Femur (tissue), 1 donor: ENCODE data around the gene ZNF362.
"Not testable (repeated sequence)": the region's sequence is repeated elsewhere in the genome, so short reads cannot be mapped to it uniquely, and the experiment has no call there.

Experiments used
- DNase-seq: peaks from one replicate; pipeline ENCODE4 v3.0.0-alpha.2; 2017

ZNF362 gene

GRCh38 chr1:33288976-33289857 is 32.9 kb downstream of the ZNF362 start:
- DNase-seq, result no peak

GRCh38 chr1:33289858-33290154 is 33.5 kb downstream of the ZNF362 start:
- DNase-seq, result no peak

DNA sequence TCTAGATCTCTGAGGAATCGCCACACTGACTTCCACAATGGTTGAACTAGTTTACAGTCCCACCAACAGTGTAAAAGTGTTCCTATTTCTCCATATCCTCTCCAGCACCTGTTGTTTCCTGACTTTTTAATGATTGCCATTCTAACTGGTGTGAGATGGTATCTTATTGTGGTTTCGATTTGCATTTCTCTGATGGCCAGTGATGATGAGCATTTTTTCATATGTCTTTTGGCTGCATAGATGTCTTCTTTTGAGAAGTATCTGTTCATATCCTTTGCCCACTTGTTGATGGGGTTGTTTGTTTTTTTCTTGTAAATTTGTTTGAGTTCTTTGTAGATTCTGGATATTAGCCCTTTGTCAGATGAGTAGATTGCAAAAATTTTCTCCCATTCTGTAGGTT is 34.3 kb downstream of the ZNF362 start:
- DNase-seq, result not testable (repeated sequence)

DNA sequence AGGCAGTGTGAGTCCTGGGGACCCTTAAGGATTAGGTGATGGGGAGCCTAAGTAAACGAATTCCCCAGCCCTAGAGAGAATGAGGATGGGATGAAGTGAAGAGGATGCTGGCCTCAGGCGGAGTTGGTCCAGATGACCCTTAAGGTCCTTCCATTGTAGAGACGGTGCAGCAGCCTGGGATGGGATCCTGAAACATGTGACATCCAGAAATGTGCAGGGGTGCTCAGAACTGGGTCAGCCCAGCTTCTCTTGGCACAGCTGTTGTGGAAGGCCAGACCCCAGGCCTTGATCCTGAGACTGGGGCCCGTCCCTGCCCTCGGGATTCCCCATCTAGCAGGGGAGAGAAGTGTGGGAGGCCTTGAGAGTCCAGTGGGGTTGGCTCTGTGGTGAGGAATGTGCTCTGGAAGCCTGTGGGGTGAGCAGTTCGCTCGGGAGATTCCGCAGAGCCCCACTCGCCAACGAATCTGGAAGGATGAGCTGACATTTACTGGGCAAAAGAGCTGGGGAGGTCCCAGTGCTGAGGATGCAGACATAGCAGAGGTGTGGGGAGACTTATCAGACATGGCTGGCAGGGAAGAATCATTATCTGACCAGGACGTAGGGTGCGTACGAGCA is 36.5 kb downstream of the ZNF362 start:
- DNase-seq, result no peak

DNA sequence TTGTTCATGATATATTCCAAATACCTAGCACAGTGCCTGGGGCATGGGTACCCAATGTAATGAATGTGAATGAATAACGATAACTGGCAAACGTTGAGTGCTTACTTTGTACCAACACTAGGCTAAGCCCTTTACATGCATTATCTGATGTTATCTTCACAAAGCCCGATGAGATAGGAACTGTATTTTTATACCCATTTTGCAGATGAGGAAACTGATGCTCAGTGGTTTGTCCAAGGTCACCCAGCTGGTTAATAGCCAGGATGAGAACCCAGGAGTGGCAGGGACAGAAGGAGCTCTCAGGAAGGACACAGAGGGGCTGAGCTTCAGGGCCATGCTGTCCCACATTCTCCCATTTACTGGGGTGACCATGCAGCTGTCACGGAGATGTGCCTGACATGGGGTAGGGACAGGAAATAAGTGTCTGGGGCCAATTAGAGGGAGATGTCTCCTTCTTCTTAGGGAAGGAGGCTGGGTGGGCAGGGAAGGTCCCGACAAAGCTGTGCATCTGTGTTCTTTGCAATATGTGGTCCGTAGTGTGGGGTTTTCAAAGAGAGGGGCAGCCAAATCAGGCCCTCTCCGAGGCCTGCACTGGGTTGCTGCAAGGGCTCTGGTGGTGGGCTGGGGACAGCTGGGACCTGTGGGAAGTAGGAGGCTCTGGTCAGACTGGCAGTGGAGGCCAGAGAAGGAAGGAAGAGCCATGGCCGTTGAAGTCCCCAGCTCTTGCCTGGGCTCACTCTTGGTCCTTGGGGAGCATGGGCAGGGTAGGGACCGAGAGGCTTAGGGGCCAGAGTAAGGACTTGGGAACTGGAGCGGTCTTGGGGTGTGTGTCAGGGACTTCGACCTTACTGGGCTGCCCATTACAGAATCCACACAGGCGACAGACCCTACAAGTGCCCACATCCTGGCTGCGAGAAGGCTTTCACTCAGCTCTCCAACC is 38.0 kb downstream of the ZNF362 start:
- DNase-seq, result no peak

- DNase-seq, result no peak
Observed at GRCh38 chr1:33295023-33295422, 38.7 kb downstream of the ZNF362 start.

DNA sequence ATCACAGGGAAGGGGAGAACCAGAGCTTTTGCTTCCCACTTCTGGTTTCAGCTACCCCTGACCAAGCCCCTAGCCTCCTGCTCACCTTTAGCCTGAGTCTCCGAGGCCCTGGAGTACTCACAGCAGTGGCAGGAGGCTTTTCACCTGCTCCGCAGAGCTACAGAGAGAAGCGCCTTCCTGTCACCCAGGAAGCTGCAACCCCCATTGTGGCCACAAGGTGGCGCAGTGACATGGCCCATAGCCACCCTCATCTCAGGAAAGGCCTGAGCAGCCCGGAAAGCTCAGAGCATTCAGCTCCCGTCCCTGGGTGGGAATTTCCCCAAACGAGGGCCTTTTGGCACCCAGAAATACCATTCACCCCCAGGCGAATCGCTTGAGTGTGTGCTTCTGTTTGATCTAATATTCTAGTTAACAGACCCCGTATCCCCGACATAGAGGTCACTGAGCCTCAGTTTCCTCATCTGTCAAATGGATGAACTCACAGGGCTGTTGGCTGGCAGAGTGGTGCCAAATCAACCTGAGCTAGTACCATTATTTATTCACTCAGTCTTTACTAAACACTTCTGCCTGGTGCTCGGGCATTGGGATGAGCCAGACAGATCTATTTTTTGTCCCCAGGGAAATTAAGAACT is 39.3 kb downstream of the ZNF362 start:
- DNase-seq, result peak; percentile 87

DNA sequence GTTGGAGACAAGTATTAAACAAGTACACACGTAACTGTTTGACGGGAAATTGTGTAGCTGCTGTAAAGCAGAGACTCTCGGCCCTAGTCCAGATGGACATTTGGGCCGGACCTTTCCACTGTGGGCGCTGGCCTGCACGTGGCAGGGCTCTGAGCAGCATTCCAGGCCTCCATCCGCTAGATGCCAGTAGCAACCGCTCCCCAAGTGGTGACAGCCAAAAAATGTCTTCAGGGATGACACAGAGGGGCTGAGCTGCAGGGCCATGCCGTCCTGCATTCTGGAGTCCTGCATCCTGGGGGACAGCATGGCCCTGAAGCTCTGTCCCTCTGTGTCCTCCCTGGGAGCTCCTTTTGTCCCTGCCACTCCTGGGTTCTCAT is 39.8 kb downstream of the ZNF362 start:
- no peak for DNase-seq

DNA sequence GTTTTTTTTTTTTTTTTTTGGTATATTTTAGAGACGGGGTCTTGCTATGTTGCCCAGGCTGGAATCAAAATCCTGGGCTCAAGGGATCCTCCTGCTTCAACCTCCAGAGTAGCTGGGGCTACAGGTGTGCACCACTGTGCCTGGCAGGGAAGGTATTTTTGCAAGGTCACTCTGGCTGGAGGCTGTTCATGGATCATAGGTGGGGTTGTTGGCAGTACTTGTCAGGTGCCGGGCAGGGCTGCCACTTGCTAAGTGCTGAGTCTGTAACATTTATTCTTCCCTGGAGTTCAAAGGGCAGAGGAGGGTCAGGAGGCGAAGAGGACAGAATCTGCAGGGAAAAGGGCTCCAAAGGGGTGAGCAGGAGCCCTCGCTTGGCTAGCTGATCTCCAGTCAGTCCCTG is 40.5 kb downstream of the ZNF362 start:
- no peak for DNase-seq

DNA sequence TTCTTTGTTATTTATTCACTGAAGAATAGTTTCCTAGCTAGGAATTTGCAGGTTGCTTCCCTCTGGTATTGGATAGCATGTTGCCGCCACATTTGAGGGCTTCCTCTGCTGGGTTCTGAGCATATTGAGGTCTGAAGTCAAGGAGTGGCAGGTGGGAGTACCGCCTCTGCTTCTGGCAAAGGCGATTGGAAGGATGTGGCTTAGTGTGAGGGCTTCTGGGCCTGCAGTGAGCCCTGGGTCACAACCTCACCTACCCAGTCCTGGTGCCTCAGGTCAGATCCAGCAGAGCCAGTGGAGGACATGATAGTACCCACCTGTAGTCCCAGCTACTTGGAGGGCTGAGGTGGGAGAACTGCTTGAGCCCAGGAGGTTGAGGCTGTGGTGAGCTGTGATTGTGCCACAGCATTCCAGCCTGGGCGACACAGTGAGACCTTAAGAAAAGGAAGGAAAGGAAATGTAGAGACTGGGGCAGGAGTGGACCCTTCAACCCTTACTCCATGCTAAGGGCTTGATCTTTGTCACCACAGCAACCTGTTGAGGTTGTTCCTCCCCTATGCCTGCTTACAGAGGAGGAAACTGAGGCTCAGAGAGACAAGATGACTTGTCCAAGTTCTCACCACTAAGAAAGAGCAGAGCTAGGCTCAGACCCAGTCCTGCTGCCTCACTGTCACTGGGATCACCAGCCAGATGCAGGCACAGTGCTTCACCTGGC is 41.8 kb downstream of the ZNF362 start:
- DNase-seq, result no peak

GRCh38 chr1:33298623-33299277 is 42.5 kb downstream of the ZNF362 start:
- DNase-seq, result peak; percentile 76

- no peak for DNase-seq
Observed at GRCh38 chr1:33299461-33300155, 43.3 kb downstream of the ZNF362 start.

GRCh38 chr1:33300673-33301072 is 44.4 kb downstream of the ZNF362 start:
- DNase-seq, result peak; percentile 71

GRCh38 chr1:33301273-33301984 is 45.1 kb downstream of the ZNF362 start:
- no peak for DNase-seq

DNA sequence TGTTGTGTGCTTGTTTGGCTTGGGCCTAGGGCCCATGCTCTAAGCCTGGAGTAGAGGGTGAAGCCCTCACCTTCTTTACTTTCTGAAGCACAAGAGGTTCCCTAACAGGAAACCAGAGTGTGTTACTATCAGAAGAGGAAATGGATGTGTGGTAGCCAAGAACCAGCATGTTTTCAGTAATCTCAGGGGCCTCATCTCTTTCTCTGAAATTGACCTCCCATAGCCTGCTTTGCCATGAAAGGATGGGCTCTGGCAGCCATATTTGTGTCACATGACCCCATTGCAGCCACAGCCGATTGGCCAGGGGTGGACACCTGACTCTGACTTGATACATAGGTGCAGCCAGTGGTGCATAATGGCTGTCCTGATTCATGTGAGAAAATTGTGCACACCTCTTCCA is 46.0 kb downstream of the ZNF362 start:
- DNase-seq, result no peak

GRCh38 chr1:33305016-33305415 is 48.7 kb downstream of the ZNF362 start:
- no peak for DNase-seq

GRCh38 chr1:33305816-33306652 is 49.7 kb downstream of the ZNF362 start:
- no peak for DNase-seq

DNA sequence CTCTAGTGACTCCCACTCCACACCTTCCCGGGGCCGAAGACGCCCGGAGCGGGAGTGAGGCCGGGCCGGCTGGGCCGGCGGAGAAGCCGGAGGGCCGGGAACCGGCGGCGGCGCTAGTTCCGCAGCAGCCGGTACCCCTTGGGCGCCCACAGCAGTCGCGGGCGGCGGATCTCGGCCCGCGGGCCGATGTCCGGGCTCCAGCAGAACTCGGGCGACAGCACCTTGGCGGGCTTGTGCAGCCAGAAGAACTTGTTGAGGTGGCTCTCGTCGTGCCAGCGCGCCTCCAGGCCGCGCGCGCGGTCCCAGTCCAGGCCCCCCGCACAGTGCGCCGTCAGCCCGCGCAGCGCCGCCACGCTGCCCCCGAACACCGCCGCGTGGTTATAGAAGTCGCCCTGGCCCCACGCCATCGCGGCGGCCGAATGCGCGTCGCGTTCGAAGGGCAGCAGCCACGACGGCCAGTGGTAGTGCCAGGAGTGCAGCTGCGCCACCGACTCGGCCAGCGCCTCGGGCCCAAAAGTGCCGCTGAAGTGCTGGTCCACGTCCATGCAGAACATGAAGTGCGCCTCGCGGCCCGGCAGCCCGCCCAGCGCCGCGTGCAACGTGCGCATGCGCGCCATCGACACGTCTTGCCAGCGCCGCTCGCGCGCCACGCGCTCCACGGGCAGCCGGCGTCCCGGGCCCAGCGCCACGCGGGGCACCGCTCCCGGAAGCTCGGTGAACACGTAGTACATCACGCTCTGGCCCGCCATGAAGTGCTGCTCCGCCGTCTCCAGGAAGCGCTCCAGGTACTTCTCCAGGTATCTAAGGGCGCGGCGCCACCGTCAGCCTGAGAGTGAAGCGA is 50.6 kb downstream of the ZNF362 start:
- peak; percentile 65 for DNase-seq

DNA sequence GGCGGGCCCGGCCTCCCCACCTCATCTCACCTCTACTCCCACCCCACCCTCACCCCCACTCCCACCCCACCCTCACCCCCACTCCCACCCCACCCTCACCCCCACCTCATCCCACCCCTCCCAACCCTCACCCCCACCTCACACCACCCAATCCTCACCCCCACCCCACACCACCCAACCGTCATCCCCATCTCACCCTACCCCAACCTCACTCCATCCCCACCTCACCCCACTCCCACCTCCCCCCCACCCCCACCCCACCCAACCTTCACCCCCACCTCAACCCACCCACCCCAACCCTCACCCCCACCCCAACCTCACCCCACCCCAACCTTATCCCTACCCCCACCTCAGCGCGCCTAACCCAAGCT is 51.2 kb downstream of the ZNF362 start:
- DNase-seq, result no peak
